Measurements from ENCODE around the gene TREML4.
"Not testable (repeated sequence)": the region's sequence is repeated elsewhere in the genome, so short reads cannot be mapped to it uniquely, and the experiment has no call there.

The TREML4 gene, protein sequence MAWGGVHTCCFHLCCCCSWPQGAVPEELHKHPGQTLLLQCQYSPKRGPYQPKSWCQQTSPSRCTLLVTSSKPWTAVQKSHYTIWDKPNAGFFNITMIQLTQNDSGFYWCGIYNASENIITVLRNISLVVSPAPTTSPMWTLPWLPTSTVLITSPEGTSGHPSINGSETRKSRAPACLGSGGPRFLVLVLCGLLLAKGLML

DNA sequence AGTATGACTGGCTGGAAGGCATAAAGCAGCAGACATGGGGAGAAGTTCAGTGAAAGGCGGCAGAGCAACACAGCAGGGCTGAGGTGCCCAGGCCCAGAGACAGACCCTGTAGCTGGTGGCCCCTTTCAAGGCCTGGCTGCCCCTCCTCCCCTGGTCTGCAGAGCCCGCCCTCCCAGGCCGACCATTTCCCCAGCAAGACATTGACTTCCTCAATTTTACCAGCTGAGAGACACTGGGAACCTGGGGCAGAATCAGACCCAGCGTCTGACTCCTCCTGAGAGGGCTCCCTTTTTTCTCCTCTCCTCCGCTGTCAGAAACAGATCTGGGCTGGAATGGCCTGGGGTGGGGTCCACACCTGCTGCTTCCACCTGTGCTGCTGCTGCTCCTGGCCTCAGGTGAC is at the start of gene TREML4:
TSS of gene TREML4 (plus strand) at position 254 of the 400 bp plus-strand sequence. CDS start at position 333, 79 bp downstream.
- no peak for DNase-seq

DNA sequence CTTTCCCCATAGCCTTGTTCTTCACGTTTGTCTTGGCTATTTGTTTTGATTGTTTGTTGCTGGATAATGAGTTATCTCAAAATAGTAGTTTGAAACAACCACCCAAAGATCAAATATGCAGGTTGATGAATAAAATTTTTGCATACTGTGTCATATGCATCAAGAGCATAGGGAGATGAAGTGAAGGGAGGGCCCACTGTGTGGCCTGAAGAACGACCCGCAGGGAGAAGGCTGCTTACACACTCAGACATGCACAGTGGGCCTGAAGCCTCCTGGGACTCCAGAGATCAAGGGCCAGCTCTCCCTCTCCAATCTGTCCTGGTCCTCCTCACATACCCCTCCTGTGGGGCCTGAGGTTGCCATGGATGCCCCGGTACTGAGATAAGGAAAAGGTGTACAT is 49.0 kb upstream of the TREML4 start:
- no peak for DNase-seq

DNA sequence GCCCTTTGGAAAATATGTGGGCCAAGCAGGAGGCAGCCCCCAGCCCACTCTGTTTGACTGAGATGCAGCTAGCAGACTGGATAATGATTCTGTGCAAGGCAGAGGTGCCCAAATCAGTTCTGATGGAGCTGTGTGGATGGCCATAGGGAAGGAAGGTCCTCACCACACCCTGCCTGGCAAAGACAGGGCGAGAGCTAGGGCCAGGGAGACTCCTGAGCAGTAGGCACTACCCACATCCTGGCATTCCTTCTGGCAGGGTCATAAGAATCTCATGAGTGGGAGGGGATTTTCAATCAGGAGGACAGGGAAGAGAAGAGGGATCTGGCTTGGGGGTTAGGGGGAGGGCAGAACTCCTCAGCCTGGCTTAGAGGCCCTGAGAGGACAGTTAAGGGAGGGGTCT is 46.6 kb upstream of the TREML4 start:
- DNase-seq: no peak

DNA sequence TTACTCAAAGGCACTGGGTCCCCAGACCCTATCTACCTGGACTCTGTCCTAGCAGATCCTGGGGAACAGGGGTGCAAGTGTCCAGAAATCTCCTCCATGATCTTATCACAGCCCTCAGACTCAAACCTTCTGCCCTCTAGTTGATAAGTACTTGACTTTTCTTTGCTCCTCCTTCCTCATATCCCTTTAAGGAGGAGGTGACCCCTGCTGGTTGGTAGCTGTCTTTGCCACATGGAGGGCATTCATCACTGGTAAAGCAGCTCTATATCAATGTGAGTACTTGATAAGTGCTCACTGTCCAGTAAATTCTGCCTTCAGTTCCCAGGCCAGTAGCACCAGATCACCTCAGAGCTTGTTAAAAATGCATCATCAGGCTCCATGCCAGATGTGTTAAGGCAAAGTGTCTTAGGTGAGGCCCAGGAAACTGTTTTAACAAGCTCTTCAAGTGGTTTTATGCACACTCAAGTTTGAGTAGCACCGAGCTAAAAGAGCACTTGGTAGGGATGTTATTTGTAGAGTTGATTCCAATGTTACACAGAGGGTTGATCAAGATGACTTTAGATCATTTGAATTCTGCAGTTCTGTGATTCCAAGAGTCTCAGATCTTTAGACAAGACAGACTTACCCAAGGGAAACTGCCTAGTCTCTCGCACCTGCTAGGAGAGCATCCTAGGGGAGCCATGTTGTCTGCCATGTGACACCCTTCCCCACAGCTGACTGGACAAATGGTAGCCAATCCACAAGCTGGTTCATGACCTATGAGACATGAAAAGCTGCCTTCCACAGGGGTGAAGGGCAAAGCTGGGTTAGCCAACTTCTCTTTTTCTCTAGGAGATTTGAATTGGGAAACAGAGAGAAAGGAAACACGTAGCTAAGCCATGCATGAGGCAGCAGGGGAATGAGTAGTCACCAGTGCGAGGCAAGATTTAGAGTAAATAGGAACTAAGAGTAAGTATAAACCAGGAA is 45.8 kb upstream of the TREML4 start:
- no peak for DNase-seq

DNA sequence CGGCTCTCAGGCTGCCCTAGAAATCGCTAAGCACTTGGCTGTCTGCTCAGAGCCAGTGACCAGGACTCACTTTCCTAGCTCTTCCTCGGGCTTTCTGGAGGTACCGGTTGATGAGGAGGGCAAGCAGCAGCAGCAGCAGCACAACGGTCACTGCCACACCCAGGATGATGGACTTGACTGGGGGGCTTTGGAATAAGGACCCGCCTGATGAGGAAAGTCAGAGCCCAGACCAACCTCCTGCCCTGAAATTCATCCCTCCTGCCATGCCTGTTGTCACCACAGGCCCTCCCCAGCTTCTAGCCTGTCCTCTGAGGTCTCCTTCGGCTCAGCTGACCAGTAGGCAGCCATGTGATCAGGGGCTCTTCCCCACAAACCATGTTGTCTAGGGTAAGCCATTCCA is 43.4 kb upstream of the TREML4 start:
- DNase-seq: no peak

DNA sequence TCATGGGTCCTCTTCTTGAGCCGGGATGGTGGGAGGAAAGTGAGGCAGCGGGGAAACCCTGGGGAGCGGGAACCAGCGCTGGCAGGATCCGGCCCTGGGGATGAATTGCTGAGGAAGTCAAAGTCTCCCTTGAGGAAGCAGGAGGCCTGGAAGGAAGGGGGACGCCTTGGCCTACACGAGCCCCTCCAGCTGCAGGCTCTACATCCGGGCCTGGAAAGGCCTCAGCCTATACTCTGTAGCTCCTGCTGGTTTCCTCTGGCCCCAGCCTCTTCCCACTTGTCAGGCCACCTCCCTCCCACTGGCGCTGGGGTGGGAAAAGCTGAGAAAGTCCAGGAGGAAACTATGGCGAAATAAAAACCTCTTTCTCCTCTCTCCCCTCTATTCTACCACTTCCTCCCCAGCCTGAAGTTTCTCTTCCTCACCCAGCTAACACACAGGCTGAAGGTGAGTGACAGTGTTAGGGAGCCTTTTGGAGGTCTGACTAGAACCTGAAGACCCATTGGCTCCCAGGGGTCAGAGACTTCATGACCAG is 42.1 kb upstream of the TREML4 start:
- no peak for DNase-seq

DNA sequence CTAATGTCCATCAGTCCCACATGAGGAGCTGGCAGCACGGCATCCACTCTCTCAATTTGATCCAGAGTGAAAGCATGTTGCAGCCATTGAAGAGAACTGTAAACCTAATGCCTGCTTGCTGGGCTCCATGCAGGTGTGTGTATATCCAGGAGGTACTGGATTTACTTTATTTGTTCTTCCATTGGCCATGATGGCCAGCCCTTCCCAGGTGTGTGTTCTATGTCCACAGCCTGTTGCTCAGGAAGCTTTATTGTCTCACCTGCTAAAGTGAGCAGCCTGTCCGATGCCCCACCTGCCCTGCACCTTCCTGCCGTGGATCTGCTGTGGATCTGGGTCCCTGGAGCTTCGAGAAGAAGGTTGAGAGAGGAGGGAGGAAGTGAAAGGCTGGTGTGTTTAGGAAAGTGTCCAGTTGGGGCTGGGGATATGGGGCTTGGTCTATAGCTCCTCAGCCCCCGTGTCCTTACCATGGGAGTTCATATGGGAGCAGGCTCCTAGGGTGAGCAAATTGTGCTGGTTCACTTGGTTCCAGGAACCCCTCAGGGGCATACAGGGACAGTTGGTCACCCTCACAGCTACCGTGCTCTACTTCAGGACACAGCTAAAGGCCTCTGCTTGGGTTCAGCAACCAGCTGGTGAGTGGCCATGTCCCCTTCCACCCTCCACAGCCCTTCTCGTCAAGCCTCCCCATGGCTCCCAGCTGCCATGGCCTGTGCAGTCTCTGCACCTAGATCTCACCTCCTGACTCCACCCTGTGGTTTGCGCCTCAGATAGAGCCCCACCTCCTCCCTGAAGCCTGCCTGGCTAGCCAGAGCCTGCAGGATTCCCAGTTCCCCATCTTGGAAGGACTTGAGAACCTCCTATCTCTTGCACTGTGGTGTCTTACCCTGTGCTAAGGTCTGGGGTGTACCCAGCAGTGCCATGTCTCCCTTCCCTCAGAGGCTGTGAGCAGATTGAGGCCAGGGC is 39.9 kb upstream of the TREML4 start:
- no peak for DNase-seq

DNA sequence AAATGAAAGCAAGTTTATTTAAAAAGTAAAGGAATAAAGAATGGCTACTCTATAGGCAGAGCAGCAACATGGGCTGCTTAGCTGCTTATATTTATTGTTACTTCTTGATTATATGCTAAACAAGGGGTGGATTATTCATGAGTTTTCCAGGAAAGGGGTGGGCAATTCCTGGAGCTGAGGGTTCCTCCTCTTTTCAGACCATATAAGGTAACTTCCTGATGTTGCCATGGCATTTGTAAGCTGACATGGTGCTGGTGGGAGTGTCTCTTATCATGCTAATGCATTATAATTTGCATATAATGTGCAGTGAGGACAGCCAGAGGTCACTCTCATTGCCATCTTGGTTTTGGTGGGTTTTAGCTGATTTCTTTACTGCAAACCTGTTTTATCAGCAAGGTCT is 39.1 kb upstream of the TREML4 start:
- not testable (repeated sequence) for DNase-seq

DNA sequence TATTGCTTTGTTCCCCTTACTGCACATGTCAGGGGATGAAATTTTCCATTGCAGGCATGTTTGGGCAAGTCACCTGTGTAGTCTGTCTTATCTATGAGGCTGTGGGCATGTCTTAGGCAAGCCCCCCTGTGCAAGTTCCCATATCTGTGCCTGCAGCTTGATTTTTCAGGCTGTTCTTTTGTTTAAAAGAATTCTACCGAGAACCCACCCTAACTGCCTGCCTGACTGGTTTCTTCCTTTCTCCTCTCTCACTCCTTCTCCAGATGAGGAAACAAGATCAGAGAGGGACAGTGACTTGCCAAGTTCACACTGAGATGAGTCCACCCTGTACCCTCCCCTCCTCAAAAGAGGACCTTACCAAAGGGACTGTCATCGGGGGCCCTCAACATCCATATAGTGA is 38.2 kb upstream of the TREML4 start:
- DNase-seq: no peak

DNA sequence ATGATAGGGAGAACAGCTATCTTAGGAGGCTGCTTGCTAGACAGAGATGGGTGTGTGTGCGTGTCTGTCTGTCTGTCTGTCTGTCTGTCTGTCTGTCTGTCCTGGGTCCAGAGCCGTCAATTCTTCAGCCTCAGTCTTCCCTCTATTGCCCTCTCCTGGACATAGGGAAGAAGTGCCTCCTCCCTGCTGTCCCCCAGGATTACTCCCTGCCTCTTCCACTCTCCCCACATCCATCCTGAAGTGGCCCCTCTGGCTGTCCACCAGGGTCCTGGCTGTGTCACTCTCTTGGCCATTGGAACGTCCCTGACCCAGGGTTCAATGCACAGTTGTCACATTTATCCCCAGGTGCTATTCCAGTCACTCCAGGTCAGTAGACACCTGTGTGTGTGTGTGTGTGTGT is 37.4 kb upstream of the TREML4 start:
- DNase-seq: no peak

DNA sequence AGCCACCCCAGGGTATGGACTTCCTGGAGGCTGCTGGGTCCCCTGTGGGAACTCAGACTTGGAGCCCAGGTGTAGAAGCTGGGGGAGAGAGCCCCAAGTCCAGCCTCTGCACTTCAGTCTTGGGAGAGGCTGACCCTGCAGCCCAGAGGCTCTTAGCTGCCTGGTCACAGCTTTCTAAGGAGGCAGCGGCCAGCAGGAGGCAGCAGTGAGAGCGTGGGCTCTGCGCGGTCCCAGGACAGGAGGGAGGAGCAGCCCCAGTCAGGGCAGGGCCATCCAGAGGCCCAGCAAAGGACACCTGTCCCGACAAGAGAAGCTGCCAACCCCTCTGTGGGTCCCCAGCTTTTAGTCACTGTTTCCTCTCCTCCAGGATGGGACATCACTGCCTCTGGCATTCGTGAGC is 36.6 kb upstream of the TREML4 start:
- DNase-seq: no peak

DNA sequence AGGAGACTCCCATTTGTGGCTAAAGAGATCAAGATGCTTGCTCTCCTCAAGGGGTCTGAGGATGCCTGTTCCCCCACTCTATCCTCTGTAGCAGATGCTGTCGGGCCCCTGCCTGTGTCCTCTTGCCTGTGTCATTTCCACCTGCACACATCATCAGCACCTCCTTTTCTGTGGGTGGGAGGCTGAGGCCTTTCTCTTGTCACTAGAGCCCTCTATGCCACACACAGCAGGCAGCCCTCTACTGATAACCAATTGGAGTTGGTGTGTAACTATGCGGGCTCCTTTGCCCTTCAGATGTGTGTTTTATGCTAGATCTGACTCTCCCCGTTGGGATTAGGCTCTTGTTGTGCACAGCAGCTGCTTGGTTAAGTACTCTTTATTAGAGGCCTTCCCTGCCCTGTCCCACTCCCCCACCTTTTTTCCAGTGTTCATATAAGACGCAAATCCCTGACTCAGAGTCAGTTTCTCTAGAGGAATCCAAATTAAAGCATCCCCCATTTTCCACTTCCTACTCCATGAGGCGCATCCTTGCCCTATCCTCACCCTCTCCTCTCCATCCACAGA is 34.9 kb upstream of the TREML4 start:
- no peak for DNase-seq

DNA sequence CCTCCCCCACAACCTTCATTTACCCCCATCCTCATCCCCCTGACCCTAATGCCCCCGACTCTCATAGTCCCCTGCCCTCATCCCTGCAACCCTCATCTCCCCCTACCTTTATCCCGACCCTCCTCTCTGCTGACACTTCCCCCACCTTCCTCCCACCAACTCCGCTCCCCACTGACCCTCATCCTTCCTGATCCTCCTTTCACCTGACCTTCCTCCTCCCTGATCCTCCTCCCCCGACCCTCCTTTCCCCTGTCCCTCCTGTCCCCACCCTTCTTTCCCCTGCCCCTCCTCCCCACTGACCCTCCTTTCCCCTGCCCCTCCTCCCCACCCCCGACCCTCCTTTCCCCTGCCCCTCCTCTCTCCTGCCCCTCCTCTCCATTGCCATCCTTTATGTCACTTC is 34.3 kb upstream of the TREML4 start:
- DNase-seq: no peak

DNA sequence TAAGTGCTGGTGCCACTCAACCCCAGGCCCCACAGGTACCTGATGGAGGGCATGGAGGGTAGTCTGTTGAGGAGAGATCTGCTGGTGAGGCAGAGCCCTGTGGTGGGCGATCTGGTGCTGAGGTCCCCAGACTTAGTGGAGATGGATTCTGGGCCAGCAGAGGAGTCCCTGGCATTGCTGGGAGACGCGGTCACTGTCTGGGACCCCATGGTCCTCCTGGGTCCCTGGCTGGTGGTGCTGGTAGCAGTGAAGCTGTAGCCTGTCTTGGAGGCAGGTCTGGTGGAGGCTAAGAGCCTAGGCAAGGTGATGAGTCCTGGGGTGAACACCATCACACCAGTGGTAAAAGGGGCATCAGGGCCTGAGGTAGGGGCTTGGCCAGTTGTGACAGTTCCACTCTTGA is 33.8 kb upstream of the TREML4 start:
- DNase-seq: no peak

DNA sequence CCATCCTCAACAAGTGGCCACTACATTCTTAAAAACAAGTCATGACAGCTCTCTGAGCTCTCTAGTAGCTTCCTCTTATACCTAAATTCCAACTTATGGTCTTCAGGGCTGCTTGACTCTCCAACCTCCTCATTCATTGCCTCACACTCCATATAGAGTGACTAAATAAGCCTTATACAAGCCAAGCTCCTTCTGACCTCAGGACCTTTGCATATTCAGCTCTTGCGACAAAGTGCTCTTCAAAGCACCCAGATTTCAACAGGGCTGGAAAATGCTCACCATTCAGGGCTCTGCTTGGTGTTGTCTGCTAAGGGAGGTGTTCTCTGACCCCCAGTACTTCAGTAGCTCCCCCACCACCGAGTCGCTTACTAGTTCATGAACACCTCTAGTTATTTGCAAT is 30.9 kb upstream of the TREML4 start:
- no peak for DNase-seq

DNA sequence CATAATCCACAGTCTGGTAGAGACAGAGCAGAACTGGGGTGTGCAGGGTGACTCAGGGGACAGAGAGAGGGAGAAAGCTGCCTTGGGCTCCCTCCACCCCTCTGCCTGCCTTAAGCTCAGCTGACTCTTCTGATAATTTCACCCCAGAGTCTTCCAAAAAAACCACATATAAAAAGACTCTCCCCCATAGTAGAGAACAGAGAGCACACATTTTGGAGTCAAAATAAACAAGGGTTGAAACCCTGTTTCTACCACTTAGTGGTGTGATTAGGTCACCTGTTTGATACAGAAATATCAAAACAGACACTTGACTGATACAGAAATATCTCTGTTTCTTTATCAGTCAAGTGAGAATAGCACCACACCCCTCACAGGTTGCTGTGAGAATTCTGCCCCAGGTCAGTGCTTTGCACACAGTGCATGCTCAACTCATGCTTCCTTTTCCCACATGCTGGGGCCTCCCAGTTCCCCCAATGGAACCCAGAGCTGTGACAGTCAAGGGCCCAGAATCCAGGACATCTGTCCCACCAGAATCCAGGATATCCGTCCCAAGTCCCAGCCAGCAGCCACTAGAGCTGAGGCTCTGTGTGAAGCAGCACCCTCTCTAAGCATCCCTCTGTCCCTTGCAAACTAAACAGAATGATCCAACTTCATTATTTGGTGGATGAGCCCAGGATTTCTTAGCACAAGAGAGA is 28.4 kb upstream of the TREML4 start:
- DNase-seq: no peak

DNA sequence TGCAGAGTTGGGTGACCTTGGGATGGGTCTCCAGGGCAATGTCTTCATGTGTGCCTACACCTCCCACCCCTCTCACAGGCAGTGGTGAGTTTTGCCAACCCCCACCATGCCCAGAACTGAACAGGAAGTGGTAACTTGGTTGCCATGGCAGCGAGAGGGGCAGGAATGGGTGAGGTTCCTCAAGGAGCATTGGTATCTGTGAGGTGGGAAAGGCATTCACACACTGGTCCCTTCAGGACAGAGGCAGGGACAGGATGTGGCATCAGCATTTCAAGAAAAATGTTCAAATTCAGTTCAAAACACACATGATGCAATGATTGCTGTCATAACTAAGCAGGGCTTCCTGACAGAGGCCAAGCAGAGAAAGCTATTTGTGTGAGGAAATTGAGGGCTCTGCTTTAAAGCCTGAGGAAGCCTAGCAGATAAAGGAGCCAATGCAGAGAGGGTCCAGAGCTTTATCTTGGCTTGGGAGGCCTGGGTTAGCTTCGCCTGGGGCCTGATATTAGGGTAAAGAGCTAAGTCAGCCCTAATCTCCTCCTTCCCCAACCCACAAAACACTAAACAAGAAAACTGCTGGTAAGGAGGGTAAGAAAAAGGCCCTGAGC is 27.8 kb upstream of the TREML4 start:
- no peak for DNase-seq

DNA sequence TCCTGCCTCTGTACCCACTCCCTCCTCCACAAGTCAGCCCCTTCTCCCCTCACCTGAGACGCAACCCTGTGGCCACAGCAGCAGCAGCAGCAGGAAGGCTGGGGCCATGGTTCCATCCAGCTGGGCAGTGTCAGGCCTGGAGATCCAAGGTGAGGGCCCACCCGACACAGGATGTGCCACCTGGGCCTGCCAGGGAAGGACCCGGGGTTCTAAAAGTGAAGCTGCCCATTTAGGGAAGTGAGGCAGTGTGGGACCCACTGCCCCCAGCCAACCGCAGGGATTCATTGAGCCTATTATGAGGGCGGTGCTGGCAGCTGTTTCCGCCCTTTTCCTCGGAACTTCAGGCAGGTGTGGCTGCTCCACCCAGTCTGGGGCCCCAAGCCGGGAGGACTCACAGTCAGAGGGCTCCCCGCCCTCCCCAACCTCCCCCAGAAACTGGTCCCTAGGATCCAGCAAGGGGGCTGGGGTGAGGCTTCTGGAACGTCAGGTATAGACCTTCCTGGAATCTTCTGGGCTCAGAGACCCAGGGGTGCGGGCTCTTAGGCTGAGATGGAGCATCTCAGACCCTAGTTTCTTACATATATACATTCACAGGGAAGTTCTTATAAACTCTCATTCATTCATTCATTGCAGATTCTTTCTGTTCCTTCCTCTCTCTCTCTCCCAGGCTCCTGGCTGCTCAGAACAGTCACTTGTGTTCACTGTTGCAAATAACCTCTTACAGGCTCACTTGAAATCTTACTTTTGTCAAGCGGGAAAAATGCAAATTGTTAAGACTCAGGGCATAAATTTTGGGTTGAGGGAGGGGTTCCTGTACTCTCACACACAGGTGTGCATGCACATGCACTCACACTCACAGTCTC is 27.0 kb upstream of the TREML4 start, which contains the start of gene TREML2:
TSS of gene TREML2 (minus strand) at position 249 of the 863 bp plus-strand sequence. CDS start at position 108, 141 bp downstream.
- no peak for DNase-seq

DNA sequence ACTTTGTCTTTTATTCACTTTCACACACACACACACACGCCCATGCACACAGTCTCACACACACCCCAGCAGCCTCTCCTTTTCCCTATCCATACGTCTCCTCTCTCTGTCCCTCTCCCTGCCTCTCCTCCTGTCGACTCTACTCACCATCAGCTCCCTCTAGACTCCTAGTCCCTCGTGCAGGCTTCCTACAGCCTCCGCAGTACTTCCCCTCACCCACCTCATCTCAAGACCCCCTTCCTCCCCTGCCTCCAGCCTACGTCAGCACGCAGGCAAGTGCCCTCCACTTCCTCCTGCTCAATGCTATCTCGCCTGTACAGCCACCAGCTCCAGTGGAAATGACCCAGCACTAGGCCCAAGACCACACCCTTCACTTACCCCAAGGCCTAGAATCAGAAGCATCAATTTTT is 26.4 kb upstream of the TREML4 start:
- no peak for DNase-seq

DNA sequence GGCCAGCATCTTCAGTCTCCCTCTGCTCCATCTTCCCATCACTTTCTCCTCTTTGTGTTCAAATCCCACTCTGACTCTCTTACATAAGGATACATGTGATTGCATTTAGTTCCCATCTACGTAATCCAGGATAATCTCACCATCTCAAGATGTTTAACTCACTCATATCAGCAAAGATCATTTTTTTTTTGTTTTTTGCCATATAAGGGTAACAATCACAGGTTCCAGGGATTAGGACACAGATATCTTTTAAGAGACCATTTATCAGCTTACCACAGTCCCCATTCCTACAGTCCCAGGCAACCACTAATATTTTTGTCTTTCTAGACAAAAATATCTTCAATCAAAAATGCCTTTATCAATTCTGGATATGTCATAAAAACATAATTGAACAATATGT is 24.0 kb upstream of the TREML4 start:
- no peak for DNase-seq
